ENCODE results near the gene CTF1.

GRCh38 chr16:30929167-30929566 is 32.8 kb downstream of the CTF1 start:
- no peak for TF ChIP-seq RAD21 (conservative IDR thresholded peaks at IDR 0.05 in 1 of 2, IDR thresholded peaks at IDR 0.05 in 1 of 2)
- no peak for TF ChIP-seq RNF2 (IDR thresholded peaks at IDR 0.05; ENCODE audit: borderline replicate concordance, low read depth)
- no peak for TF ChIP-seq RFX5 (IDR thresholded peaks at IDR 0.05)
- no peak for TF ChIP-seq POLR2A (IDR thresholded peaks at IDR 0.05; ENCODE audit: low read length)
- no peak for TF ChIP-seq RCOR1 (IDR thresholded peaks at IDR 0.05; ENCODE audit: low read depth, low read length)
- TF ChIP-seq CTCF (IDR thresholded peaks at IDR 0.05), result no peak
- no peak for TF ChIP-seq GATA3 (IDR thresholded peaks at IDR 0.05; ENCODE audit: borderline replicate concordance)

Data from A549 (cell line).